Amniotic epithelial cell (primary cell): ENCODE measurements around the gene FCHO2.
"Not testable (repeated sequence)": the region's sequence is repeated elsewhere in the genome, so short reads cannot be mapped to it uniquely, and the experiment has no call there.

ENCODE experiments used
- DNase-seq: peaks from one replicate; pipeline ENCODE4 v3.0.0-alpha.2; 2010; ENCODE audit warnings: low read depth

Gene FCHO2

GRCh38 chr5:72955768-72956323 lies at the start of gene FCHO2:
Gene FCHO2, plus strand, starts transcription at chr5:72956041. Its CDS starts 56 bp downstream, at chr5:72956097.
- DNase-seq, result peak; percentile 87

GRCh38 chr5:72906806-72907205 lies 49.0 kb upstream of the FCHO2 start:
- DNase-seq, result no peak

- no peak for DNase-seq
Observed at GRCh38 chr5:72908664-72909063, 47.2 kb upstream of the FCHO2 start.

GRCh38 chr5:72917371-72917776 lies 38.5 kb upstream of the FCHO2 start:
- DNase-seq, result no peak

GRCh38 chr5:72920690-72921502 lies 34.9 kb upstream of the FCHO2 start:
- DNase-seq, result no peak

GRCh38 chr5:72921886-72922285 lies 34.0 kb upstream of the FCHO2 start:
- DNase-seq, result no peak

GRCh38 chr5:72922422-72922821 lies 33.4 kb upstream of the FCHO2 start:
- no peak for DNase-seq

GRCh38 chr5:72925336-72926010 lies 30.4 kb upstream of the FCHO2 start:
- DNase-seq, result no peak

- not testable (repeated sequence) for DNase-seq
Observed at GRCh38 chr5:72932686-72933085, 23.2 kb upstream of the FCHO2 start.

- not testable (repeated sequence) for DNase-seq
Observed at GRCh38 chr5:72934953-72935725, 20.7 kb upstream of the FCHO2 start.

- DNase-seq, result no peak
Observed at GRCh38 chr5:72936893-72937292, 18.9 kb upstream of the FCHO2 start.

GRCh38 chr5:72937517-72938061 lies 18.3 kb upstream of the FCHO2 start:
- DNase-seq, result no peak

- DNase-seq, result no peak
Observed at GRCh38 chr5:72938206-72938605, 17.6 kb upstream of the FCHO2 start.

GRCh38 chr5:72940082-72940481 lies 15.8 kb upstream of the FCHO2 start:
- no peak for DNase-seq

GRCh38 chr5:72943307-72943706 lies 12.5 kb upstream of the FCHO2 start:
- DNase-seq, result no peak

GRCh38 chr5:72947498-72947897 lies 8.3 kb upstream of the FCHO2 start:
- DNase-seq, result no peak

GRCh38 chr5:72949481-72949880 lies 6.4 kb upstream of the FCHO2 start:
- peak; percentile 24 for DNase-seq

GRCh38 chr5:72951671-72952468 lies 4.0 kb upstream of the FCHO2 start:
- DNase-seq, result peak; percentile 73

GRCh38 chr5:72954389-72954788 lies 1.5 kb upstream of the FCHO2 start:
- DNase-seq, result no peak

- DNase-seq, result no peak
Observed at GRCh38 chr5:72955143-72955767, 586 bp upstream of the FCHO2 start.
